ENCODE results near the gene SREK1IP1.

The SREK1IP1 gene

DNA sequence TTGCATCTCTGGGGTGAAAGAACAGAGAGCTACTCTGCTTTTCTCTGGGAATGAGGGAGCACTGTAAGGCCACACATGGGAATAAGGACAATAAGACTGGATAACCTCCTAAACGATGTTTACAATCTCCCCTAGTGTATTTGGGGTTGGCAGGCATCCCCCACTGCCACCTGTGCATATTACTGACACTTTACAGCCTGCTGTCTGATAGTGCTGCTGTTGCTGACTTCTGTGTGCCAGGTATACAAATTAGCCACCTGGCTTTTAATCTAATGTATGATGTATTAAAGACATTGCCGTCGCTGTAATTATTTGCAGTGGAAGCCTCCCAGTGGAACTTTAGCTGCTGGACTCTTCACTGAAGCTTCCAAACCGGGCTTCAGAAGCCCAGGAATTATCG, 82.6 kb downstream of the SREK1IP1 start:
- no peak for DNase-seq (ENCODE audit: low read depth, low spot score)

DNA sequence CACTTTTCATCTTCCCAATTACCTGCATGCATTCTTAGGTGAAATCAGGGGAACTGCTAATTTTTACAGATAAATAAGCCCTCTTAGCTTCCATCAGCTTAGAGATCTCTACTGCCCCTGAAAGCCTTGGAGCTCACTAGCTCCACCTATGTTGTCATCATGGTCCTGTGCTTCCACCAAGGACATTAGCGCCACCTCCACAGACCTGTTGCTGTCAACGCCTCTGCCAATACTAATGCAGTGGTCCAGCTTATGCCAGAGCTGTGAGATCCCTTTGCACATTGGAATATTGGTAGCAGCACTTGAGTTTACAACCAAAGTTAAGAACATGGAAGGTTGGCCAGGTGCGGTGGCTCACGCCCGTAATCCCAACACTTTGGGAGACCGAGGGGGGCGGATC, 85.9 kb downstream of the SREK1IP1 start:
- no peak for DNase-seq (ENCODE audit: low read depth, low spot score)

GRCh38 chr5:64680289-64680688, 88.2 kb downstream of the SREK1IP1 start:
- no peak for DNase-seq (ENCODE audit: low read depth, low spot score)

- DNase-seq (ENCODE audit: low read depth, low spot score): no peak
Observed at GRCh38 chr5:64678374-64678773, 90.1 kb downstream of the SREK1IP1 start.

- DNase-seq (ENCODE audit: low read depth, low spot score): no peak
Observed at GRCh38 chr5:64671678-64672077, 96.8 kb downstream of the SREK1IP1 start.

- no peak for DNase-seq (ENCODE audit: low read depth, low spot score)
Observed at GRCh38 chr5:64670277-64670676, 98.2 kb downstream of the SREK1IP1 start.

Data from smooth muscle cell of the brain vasculature (primary cell).